ENCODE measurements around the gene PARD3B. TPM values are rescaled to one million over a fixed set of nuclear protein-coding genes. Genes with fewer than 3 reads are reported as not detected.

Gene PARD3B
- polyA plus RNA-seq, 10 donors: 6.5 to 10.2 (median 7.4) TPM

DNA sequence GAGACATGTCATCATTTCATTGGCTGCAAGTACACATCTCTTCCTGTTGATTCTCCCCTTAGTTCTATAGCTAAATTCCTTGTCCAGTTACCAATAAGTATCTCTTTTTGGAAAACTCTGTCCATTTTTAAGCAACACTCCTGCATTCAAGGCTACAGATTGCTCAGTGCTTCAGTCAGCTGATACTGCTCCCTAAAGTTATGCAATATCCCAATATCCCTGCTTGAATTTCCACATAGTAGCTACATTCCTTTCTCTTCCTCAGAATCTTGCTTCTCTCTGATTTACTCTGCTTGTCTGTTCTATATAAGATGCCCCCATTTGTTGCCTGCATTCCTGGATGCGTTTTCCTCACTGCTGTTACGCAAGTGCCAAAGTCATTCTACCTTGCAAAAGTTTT lies 109.8 kb downstream of the PARD3B start:
- DNase-seq: no peak

DNA sequence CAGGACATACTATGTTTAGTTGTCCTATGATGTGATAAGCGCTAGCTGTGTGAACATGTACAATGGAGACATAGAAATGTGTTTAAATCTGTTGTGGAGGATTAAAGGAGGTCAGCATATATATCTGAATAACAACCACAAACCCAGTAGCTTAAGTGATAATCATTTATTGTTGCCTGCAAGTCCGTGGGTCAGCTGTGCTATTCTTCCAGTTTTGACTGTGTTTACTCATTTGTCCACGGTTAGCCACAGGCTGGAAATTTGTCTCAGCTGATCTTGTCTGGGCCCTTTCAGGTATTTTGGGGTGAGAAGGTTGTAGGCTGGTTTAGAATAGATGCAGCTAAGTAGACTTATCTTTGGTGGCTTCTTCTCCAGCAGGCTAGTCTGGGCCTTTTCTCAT lies 110.4 kb downstream of the PARD3B start:
- DNase-seq: no peak

DNA sequence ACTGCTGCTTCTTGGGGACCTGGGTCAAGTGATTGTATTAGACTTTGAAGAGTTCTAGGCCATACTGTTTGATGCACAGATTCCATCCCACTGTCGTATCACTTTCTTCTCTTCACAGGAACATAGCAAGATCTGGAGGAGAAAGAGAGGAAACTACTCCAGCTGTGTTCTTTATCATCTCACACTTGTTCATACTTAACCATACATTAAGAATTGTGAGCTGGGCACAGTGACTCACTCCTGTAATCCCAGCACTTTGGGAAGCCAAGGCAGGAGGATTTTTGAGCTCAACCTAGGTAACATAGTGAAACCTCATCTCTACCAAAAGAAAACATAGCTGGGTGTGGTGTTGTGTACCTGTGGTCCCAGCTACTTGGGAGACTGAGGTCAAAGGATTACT lies 111.7 kb downstream of the PARD3B start:
- DNase-seq: no peak

DNA sequence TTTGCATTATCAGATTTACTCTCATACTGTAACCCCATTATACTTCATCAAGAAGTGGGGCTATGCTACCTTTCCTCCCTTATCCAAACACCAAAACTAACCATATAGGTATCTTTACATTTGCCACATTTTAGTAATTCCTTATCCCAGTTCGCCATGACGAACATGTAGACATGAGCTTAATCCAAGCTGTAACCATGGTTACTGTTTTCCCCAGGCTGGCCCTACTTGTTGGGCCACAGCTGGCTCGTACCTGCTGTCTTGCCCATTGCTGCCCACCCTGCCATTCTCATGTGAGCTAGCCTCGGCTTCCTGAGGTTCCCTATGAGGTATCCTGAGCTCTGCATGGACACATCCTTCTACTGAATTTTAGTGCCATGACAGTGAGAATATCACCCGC lies 117.7 kb downstream of the PARD3B start:
- DNase-seq: no peak

DNA sequence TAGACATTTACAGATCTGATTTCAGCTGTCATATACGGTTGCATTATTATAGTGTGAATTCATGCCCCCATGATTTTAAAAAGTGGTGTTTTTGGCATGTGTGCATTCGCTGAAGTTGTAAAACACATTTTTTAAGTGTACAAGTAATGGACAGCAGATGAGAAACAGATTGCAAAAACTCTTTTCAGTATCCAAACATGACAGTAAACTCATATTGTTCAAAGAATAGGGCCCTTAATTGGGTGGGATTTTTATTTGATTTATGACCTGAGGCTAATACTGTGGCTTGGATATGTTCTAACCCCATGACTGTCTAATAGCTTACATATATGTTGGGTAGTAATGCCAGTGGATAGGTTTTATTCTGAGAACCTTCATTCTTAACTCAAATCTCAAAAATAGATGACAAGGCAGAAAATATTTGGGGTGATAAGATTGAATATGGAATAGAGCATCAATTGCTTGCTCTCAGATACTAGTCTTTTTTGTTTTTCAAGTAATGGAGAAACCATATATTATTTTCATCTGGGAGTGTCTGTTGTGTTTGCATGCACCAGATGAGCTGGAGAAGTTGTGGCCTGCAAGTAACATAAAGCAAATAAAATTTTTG lies 118.6 kb downstream of the PARD3B start:
- peak in 1 of 3 donors; percentile 7 for DNase-seq

DNA sequence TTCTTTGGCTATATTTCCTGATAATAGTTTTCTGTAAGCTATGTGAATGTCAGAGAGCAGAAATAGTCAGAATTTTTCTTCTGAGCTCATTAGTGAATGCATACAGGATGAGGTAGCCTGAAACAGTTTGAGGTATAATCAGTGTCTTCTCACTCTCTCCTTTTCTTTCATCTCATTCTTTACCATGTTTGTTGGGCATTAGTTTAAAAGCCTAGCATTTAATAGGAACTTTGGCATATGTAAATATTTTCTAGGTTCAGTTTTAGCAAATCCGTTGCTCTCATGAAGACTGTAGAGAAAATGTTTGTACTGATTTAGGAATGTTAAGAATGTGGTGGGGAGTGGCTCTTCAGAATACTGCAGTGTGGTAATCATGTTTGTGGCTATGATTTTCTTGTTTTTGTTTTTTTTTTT lies 119.4 kb downstream of the PARD3B start:
- peak in 1 of 3 donors; percentile 27 for DNase-seq

DNA sequence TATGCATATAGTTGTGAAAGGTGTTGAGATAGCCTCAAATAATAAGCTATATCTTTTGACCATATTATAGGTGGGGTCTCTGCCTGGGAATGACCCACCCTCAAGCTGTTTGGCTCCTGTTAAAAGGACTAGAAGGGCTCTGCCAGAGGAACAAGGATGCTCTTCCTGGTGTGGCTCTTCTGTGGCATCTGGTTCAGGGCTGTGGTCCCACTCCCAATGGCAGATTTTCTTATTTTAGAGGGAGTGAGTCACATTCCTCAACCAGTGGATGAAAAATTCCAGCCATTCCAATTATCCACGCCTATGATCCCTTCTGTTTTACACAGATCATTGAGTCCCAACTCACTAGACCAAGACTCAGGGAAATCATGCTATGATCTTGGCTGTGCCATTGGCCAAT lies 119.9 kb downstream of the PARD3B start:
- DNase-seq: peak in 2 of 3 donors; percentile 10 to 43

DNA sequence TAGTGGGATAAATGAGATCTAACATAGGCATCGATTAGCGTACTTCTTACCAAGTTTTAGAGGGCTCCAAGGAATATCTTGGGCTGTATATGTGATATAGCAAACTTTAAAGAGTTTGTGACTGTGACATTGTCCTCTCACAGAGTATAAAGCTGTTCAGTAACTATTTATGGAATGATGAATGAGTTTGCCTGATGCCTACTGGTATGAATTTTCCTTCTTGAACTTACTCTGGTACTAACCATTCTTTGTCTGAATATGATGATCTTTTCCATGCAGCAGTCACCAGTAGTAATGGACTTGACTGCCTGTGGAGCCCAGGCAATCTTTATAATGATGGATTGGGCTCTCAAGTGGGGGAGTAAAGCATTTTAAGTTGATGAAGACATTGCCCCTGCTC lies 120.5 kb downstream of the PARD3B start:
- DNase-seq: no peak

DNA sequence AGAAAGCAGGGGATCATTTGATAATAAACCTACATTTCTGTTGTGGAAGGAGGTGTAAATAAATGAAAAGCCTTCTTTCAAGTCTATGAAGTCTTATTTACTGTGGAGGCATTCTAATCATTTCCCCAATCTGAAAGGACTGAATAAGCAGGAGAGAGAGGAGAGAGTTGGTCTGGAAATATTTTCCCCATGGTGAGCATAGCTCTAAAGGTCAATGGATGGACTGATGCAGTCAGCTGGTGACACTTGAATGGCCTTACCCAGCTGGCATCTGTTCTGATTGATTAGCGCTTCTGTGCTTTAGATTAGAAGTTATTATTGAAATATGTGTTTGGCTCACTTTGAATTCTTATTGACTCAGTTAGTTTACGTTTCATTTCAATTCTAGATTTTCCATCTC lies 122.7 kb downstream of the PARD3B start:
- DNase-seq: no peak

DNA sequence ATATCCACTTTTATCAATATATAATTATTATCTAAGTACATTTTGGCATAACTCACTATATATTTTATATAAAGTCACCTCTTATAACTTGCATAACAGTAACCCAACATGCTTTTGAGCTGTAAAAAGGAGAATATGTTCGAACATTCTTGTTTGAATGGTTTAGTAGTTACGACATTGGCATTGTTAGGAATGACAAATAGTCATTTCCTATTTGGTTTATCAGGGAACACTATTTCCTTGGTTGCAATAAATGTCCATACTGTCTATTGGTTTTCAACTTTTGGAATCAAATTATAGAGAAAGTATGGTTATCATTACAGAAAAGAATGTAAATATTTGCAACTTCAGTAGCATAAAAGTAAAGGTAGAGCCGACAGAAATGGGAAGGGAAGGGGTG lies 124.1 kb downstream of the PARD3B start:
- DNase-seq: no peak

DNA sequence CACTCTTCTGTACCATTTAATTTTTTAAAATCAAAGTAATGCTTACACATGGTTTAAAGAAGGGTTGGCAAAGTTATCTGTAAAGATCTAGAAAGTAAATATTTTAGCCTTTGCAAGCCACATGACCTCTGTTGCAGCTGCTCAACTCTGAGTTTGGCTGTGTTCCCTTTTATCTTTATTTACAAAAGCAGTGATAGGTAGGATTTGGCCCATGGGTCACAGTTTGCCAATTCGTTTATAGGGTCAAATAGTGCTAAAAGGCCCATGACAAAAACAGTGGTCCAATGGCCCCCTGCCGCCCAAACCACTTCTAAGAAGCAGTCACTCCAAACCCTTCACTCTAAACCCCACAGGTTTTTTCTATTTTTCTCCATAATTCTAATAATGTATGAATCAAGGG lies 124.8 kb downstream of the PARD3B start:
- no peak for DNase-seq

DNA sequence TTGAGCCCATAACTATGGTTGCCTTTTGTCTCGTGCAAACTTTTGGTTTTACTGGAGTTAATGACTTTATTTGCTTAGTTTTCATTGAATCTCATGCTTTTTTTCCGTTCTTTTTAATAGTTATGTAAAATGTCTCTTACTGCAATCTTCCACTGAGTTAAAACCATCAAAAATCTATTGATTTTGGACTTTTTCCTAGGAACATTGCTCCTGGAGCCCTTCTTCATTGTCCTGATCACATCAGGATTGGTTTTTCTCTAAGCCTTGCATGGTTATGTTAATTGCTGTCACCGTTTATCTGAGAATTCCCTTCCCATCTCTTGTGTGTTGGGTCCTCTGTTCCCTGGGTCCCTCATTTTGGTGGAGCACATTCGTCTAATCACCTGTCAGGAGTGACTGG lies 125.5 kb downstream of the PARD3B start:
- DNase-seq: no peak

DNA sequence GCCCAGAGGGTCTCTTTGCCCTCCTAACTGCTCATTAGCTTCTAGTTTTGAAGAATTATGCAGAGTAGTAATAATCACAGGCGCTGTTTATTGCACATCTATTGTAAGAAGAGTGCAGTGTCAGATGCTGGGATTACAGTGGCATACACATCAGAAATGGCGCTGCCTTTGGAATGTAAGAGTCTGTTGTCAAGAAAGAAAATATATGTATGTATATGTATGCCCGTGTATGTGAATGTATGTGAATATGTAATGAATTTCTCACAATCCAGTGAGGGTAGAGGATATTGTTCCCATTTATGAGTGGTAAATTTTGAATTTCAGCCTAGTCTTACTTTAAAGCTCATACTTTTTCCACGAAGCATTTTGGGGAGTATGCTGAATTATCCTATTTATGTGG lies 127.5 kb downstream of the PARD3B start:
- no peak for DNase-seq

DNA sequence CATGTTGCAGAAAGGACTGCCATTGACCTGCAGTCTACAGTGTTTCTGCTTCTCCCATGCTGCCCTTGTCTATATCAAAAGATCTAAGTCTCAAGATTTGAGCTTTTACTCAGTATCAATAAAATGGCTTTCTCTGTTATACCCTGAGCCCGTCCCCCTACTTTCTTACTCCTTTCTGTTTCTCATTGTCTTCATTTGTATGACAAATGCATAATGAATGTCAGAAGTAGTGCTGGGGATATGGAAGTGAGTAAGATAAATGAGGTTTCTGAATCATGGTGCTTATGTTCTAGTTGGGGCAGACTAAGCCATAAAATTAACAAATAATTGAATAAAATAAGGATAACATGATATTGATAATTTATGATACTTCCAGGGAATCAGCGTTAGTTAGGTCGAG lies 128.6 kb downstream of the PARD3B start:
- DNase-seq: no peak

DNA sequence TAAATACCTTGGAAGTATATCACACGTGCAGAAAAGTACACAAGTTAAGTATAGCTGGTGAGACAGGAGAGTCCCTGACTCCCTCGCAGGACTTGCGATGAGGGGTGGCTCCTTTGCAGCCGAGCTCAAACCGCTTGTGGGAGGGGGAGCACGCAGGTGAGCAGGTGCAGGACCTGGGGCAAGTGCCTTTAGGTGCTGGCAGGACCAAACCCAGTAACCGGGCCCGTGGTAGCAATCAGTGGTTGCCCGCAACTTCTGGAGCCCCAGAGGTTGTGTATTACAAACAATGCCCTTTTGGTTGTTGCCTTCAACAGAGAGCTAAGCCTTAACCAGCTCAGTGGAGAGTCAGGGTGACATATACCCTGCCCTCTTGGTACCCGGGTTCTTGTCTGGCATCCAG lies 132.8 kb downstream of the PARD3B start:
- no peak for DNase-seq

DNA sequence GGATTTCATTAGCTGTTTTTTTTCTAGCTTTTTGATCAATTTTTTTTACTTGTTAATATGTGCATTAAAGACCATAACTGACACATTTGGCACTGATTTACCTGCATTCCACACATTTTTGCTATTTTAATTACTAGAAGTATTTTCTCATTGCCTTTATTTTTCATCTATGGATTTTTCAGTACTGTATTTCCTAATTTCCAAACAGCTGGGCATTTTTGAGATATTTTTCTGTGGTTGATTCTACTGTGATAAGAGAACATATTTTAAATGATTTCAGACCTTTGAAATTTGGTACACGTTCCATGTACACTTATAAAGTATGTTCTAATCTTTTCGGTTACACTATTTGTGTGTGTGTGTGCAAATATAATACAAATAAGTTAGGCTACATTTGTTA lies 135.3 kb downstream of the PARD3B start:
- DNase-seq: no peak

DNA sequence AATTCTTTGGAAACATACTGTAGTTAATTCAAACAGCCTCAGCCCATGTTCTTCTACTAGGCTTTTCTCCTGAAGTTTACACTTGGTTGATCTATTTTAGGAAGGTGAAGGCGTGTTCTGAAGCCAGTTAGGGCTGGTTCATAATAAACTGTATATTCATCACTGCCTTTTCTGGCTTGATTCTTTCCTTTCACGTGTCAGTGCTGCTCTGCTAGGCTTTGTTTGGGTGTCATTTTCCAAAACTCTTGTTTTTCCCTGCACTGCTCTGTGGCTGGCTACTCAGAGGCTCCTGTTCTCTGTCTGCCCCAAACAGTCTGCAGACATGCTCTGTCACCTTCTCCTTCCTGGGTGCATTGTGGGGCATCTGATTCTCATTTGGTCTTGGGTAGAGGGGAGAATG lies 136.1 kb downstream of the PARD3B start:
- DNase-seq: peak; percentile 17 to 54 (median 33)

DNA sequence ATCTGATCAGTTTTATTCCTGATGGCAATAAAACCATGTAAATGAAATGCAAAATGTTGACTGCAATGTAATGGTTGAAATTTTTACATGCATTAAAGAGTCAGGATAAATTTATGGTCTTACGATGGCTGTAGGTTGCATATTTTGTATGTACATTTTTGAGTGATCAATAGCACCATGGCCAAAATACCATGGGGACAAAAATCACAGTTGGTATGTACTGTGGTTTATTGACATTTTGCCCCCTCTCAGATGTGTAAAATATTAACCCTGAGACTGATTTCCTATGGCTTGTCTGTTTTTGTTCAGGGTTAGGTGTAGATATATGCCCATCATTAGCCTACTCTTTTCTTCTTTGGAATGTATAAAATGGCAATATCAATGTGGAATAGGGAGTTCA lies 138.1 kb downstream of the PARD3B start:
- no peak for DNase-seq

DNA sequence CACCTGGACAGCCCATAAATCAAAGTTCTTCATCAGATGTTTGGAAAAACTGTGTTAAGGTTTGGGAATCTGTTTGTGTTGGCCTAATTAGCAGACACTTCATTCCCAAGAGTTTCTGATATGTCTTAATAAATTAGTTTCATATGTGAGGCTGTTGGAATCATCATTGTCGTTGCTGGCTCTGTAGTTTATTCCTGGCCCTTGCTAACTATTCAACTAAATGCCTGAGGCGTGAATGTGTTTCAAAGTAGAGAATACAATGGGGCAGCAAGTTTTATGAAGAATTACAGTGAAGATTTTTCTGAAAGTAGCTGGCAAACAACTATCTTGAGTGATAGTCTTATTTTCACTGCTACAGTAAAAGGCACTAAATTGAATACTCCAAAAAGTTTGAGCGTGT lies 141.1 kb downstream of the PARD3B start:
- no peak for DNase-seq

DNA sequence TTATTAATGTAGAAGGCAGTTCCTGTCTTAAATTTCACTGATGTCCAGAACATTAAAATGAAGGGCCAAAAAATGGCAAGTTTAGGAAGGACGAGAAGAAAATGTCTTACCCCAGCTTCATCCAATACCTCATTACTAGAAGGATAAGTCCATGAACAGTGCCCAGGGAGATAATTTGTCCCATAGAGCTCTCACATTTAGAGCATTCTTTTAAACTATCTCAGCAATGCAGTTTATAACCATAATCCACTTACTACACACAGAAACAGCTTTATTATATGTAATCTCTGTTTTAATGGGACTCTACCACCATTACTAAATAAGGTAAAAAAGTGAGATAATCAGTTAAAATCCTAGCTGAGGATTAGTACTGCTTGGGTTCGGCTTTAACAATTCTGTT lies 142.5 kb downstream of the PARD3B start:
- no peak for DNase-seq

DNA sequence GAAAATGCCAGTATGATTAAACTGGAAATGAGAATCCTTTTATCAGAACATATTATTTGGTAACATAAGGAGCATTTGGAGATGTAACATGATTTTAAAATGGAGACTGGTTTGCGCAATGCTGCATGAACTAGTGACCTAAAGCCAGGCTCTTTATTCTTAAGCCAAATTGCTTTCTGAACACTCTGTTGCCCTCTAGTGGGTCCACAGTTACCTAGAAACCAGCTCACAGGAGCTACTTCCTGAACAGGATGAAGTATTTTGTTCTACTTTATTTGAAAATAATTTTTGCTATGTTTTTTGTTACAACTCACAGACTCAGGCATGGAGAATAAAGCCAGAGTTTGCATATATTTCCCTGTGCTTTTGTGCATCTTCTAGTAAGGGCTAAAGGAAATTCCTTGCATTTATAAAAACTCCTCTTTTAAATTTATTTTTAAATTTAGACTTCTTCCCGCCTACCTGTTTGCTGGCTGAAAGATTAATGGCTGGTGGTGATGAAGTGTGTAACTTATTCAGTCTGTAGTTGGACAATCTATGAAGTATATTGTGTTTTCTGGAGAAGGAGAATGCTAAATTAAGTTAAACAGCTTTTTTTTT lies 146.7 kb downstream of the PARD3B start:
- DNase-seq: peak; percentile 59 to 79 (median 64)

DNA sequence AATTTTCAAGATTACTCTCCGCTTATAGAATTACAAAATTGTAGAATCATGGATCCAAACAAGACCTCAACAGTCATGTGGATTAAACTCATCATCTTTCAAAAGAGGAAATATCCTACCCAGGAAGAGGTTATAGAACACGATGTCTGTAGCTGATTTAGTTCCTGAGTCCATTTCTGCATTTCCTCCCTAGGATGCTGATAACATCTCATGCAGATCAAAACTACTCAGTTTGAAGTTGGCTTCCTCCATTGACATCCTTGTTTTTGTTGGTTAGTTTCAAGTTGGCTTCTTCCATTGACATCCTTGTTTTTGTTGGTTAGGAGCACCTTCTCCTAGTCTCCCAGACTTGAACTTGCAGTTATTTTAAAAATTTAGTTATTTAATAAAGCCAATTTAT lies 147.5 kb downstream of the PARD3B start:
- no peak for DNase-seq

DNA sequence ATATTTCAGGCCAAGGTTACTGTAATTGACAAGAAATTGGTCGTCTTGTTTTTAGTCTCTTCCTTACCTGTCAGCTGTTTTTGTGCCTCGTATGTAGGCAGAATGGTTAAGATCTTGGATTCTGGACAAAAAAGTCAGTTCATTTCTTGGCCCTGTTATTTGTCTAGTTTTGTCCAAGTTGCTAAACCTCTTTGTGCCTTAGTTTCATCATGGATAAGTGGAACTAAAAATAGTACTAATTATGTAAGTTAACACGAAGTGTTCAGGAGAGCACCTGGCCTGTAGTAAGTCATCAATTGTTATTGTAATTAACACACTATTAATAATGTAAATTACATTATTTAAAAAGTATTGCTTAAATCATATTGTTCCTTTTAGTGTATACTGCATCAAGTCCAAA lies 148.0 kb downstream of the PARD3B start:
- DNase-seq: no peak

DNA sequence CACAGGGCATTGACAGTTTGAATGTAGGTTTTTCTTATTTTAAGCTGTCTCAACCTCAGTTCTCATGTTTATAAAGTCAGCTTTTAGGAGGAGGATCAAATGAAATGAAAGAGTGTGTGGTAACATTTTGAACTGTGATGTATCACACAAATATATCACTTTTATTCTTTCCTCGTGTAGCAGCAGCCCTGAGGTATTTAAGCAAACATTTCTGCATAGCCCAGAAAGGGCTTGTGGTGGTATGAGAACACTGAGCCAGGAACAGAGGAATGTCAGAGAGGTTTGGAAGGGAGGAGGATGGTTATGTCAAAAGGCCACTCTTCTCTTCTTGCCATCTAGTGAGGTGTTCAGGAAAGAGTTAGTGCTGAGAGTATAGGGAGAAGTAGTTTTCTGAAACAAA lies 150.2 kb downstream of the PARD3B start:
- no peak for DNase-seq
